ENCODE results near the gene SH3YL1. TPM values are rescaled to one million over a fixed set of nuclear protein-coding genes. Genes with fewer than 3 reads are reported as not detected.

SH3YL1 gene
- total RNA-seq, 1 donor from 2014 or later: 61.4 TPM

- no peak overlapping the region for H3K4me3 Mint-ChIP-seq
- no peaks in the 10 kb centered on the region for H3K4me1 Mint-ChIP-seq (ENCODE audit: unreplicated experiment)
- H3K9me3 Mint-ChIP-seq: no peaks in the 10 kb centered on the region
- H3K27me3 Mint-ChIP-seq: peaks cover 7% of the 10 kb centered on the region
- DNase-seq (ENCODE audit: extremely low spot score, unreplicated experiment): no peak
- H3K36me3 Mint-ChIP-seq: peaks cover 28% of the 10 kb centered on the region
- H3K27ac Mint-ChIP-seq: no peak overlapping the region
- TF ChIP-seq, protein P1, sequence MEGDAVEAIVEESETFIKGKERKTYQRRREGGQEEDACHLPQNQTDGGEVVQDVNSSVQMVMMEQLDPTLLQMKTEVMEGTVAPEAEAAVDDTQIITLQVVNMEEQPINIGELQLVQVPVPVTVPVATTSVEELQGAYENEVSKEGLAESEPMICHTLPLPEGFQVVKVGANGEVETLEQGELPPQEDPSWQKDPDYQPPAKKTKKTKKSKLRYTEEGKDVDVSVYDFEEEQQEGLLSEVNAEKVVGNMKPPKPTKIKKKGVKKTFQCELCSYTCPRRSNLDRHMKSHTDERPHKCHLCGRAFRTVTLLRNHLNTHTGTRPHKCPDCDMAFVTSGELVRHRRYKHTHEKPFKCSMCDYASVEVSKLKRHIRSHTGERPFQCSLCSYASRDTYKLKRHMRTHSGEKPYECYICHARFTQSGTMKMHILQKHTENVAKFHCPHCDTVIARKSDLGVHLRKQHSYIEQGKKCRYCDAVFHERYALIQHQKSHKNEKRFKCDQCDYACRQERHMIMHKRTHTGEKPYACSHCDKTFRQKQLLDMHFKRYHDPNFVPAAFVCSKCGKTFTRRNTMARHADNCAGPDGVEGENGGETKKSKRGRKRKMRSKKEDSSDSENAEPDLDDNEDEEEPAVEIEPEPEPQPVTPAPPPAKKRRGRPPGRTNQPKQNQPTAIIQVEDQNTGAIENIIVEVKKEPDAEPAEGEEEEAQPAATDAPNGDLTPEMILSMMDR (conservative IDR thresholded peaks at IDR 0.05): no peak
Measured at GRCh38 chr2:279956-280649, 16.3 kb upstream of the SH3YL1 start.

- peaks cover 32% of the 10 kb centered on the region for H3K36me3 Mint-ChIP-seq
- H3K4me1 Mint-ChIP-seq (ENCODE audit: unreplicated experiment): no peaks in the 10 kb centered on the region
- DNase-seq (ENCODE audit: extremely low spot score, unreplicated experiment): no peak
- H3K4me3 Mint-ChIP-seq: no peak overlapping the region
- no peaks in the 10 kb centered on the region for H3K27me3 Mint-ChIP-seq
- no peak overlapping the region for H3K27ac Mint-ChIP-seq
- TF ChIP-seq, protein P1 (conservative IDR thresholded peaks at IDR 0.05): no peak
- no peaks in the 10 kb centered on the region for H3K9me3 Mint-ChIP-seq
Measured at GRCh38 chr2:279366-279765, 15.5 kb upstream of the SH3YL1 start.

DNA sequence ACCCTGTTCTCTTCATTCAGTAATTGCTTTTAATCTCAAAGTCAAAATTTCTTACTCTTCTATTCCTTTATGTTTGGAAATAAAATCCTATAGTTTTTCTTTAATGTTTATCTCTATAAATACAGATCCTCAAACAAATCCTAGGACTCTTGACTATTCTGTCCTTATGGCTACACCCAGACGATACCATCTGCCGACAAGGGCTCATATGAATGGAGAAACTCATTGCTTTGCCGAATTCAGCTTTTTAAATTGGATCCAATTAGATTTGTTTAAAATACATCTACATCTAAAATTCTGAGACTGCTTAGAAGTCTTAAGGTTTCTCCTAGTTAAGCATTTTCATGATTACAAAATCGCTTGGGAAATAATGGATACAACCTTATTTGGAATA is 15.1 kb upstream of the SH3YL1 start:
- Mint-ChIP-seq H3K36me3 (peaks cover 32% of the 10 kb centered on the region), H3K27ac (no peak overlapping the region), H3K4me1 (ENCODE audit: unreplicated experiment) (no peaks in the 10 kb centered on the region), H3K9me3 (no peaks in the 10 kb centered on the region), H3K27me3 (no peaks in the 10 kb centered on the region), H3K4me3 (no peak overlapping the region)
- TF ChIP-seq, protein P1 (conservative IDR thresholded peaks at IDR 0.05): no peak
- no peak for DNase-seq (ENCODE audit: extremely low spot score, unreplicated experiment)

- Mint-ChIP-seq H3K4me3 (no peak overlapping the region), H3K9me3 (no peaks in the 10 kb centered on the region), H3K4me1 (ENCODE audit: unreplicated experiment) (no peaks in the 10 kb centered on the region), H3K36me3 (peaks cover 29% of the 10 kb centered on the region), H3K27ac (no peak overlapping the region), H3K27me3 (no peaks in the 10 kb centered on the region)
- TF ChIP-seq, protein P1 (conservative IDR thresholded peaks at IDR 0.05): no peak
- no peak for DNase-seq (ENCODE audit: extremely low spot score, unreplicated experiment)
Measured at GRCh38 chr2:278312-278926, 14.6 kb upstream of the SH3YL1 start.

DNA sequence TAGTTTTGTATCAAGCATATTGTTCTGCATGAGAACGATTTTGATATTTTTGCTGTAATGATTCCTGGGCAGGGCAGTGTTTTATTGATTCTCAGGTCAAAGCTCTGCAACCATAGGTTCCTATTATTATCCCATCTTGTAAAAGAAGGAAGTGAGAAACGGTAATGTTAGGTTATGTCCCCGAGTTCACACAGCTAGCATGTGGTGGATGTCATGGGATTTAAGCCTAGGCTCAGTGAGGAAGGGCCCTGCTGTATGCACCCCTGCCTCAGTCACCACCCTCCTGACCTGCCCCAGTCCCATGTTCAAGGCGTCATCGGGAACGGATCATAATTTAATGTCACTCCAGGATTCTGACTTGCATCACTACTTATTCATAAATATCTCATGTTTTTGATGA is 11.6 kb upstream of the SH3YL1 start:
- DNase-seq (ENCODE audit: extremely low spot score, unreplicated experiment): no peak
- no peaks in the 10 kb centered on the region for H3K9me3 Mint-ChIP-seq
- TF ChIP-seq, protein P1 (conservative IDR thresholded peaks at IDR 0.05): no peak
- peaks cover 8% of the 10 kb centered on the region for H3K4me1 Mint-ChIP-seq (ENCODE audit: unreplicated experiment)
- peaks cover 26% of the 10 kb centered on the region for H3K36me3 Mint-ChIP-seq
- H3K4me3 Mint-ChIP-seq: no peak overlapping the region
- no peak overlapping the region for H3K27ac Mint-ChIP-seq
- no peaks in the 10 kb centered on the region for H3K27me3 Mint-ChIP-seq

All from type B pancreatic cell (in vitro differentiated cells).